HG03103 (cell line): ENCODE results near the gene DYRK3.

ENCODE experiments used
- ATAC-seq: cut with Tn5 transposase; IDR thresholded peaks from one replicate; pipeline ENCODE4 v1.9.1; 2021; ENCODE audit warnings: low read depth; ENCODE audit not compliant: unreplicated experiment

The DYRK3 gene

DNA sequence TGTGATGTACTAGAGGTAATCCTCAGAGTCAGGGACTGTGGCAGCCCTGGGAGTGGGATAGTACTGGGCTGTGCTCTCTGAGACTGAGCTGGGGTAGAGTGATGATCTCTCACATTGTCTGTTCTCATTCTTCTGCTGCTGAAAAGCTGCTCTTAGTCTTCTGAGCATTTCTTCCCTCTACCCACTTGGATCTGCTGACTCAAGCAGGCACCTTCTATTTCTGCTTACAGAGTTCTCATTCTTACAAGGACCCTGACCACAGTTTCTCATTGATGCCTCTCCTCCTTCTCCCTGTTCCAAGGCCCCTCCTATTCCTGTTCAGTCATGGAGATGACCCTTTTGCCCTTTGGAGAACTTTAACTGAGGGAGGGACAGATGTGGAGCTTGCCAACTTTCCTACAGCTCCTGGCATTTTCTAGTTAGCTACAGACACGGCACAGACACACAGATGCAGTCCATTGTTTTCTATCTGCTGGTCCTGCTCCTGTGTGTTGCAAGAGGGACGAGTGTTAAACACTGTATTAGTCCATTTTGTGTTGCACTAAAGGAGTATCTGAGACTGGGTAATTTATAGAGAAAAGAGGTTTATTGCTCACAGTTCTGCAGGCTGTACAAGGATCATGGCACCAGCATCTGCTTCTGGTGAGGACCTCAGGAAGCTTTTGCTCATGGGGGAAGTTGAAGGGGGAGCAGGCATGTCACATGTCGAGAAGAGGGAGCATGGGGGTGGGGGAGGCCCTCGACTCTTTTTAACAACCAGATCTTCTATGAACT is 61.7 kb downstream of the DYRK3 start:
- ATAC-seq: no peak

DNA sequence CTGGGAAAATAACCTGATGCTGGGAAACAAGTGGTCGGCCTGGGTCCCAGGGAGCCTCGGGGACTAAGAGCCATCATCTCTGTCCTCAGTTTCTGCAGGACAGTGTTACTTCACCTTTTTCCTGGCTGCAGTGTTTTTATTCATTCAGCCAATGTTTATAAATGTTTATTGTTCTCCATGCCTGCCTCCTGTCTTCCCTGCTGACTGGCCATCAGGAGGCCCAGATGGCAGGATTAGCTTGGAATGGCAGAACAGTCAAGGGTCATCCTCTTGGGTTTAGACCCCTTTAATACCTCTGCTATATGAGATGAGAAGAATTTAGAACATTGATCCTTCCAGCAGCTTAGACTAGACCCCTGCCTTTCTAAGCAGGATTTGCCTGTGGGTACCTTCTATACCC is 62.7 kb downstream of the DYRK3 start:
- ATAC-seq: no peak
